Measurements from ENCODE around the gene STXBP2.

Gene STXBP2

DNA sequence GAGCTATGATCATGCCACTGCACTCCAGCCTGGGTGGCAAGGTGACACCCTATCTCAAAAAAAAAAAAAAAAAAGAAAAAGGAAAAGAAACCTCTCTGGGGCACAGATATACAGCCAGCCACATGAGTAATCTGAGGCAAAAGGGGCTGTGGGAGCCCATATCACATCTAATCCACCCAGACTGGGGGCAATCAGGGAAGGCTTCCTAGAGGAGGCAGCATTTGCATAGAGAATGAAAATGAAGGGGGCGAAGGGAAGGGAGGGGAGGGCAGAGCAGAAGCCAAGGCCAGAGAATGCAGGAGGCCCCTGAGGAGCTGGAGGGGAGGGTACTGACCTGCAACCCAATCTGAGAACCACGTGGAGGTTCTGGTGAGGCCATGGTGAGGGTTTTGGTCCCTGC lies 13.2 kb downstream of the STXBP2 start:
- no peak for DNase-seq (ENCODE audit: low read depth, low spot score)

DNA sequence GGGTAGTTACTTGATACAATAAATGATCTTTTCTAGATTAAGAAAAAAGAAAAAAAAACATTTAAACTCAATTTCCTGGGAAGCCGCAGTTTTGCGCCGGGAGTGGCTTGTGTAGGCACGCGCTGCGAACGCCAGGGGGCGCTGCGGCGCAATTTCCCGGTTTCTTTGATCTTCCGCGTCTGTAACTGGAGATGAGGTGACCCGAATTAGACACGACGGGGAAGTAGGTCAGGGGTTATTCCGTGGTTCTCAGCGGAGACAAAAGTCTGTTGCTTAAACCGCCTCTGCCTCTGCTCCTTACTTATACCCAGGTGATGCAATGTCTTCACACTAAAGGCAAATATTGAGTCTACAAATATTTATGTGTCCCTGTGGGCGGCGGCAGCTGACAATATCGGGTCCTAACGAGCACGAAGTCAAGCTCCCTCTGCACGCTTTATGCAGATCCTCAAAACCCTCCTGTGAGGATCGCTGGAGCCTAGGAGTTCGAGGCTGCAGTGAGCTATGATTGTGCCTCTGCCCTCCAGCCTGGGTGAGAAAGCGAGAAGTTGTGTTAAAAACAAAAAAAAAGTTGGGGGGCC lies 15.2 kb downstream of the STXBP2 start:
- DNase-seq (ENCODE audit: low read depth, low spot score) = peak; percentile 38

DNA sequence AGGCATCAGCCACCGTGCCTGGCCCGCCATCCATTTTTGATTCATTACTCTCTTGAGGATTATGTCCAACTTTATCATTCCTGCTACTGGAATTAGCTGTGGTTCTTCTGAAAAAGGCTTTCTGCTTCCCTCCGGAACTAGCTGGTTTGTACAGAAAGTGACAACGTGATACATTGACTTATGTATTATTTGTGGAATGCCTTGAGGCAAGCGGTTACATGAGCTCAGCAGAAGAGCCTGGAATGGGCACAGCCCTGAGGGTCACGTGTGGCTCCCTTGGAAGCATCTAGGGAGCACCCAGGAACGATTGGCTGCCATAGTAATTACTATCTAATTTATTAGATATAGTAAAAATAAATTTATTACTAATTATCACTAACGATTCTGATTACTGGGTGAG lies 17.5 kb downstream of the STXBP2 start:
- no peak for DNase-seq (ENCODE audit: low read depth, low spot score)

DNA sequence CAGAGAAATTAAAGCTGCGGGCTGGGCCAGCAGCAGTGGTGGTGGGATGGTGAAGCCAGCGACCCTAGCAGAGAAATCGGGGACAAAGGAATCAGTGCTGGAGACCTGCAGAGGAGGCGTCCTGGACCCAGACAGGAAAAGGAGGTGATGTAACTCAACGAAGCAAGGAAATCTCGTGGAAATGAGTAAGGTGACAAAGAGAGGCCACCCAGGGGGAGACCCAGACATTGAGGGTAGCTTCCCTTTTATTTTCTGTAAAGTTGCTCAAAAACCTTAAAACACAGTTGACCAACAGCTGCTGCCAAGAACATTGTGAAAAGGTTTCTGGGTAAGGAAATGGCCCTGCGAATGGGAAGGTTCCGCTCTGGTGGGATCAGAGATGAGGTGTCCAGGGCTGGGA lies 18.7 kb downstream of the STXBP2 start:
- no peak for DNase-seq (ENCODE audit: low read depth, low spot score)

DNA sequence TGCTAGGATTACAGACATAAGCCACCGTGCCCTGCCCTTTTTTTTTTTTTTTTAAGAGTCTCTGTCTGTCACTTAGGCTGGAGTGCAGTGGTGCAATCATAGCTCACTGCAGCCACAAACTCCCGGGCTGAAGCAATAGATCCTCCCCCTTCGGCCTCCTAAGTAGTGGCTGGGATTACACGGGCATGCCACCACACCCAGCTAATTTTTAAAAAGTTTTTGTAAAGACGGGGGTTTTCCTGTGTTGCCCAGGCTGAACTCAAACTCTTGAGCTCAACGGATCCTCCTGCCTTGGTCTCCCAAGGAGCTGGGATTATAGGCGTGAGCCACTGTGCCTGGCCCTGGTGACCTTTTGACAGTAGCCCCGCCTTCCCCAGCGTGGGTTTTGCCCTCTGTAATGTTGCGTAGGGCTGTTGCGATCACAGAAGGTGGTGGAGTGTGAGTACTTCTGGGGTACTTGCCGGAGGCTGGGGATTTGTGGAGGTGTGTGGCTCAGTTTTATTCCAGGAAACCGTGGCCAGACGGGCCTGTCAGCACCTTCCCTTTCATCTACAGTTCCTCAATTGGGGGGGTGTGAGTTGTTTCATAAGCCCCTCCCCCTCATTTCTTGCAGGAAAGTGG lies 20.3 kb downstream of the STXBP2 start:
- DNase-seq (ENCODE audit: low read depth, low spot score) = no peak

DNA sequence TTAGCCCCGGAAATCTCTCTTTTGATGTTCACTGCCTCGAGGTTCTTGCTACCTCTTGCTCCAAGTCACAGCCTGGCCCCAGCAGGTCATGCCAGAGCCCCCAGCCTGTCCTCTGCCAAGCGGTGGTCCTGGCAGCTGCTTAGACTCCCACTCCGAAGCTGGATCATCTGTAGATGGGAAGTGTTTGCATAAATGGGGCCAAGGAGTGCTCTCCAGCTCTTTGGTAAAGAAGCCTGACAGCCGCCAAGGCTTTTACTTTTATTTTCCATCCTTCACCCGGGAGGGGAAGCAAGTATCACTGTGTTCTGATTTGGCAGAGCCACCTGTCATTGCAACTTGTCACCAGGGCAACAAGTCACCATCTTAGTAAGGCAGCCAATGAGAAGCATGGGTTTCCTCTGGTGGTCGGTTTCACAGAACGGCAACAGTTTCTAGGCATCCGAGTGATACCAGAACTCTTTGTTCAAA lies 21.3 kb downstream of the STXBP2 start:
- no peak for DNase-seq (ENCODE audit: low read depth, low spot score)

DNA sequence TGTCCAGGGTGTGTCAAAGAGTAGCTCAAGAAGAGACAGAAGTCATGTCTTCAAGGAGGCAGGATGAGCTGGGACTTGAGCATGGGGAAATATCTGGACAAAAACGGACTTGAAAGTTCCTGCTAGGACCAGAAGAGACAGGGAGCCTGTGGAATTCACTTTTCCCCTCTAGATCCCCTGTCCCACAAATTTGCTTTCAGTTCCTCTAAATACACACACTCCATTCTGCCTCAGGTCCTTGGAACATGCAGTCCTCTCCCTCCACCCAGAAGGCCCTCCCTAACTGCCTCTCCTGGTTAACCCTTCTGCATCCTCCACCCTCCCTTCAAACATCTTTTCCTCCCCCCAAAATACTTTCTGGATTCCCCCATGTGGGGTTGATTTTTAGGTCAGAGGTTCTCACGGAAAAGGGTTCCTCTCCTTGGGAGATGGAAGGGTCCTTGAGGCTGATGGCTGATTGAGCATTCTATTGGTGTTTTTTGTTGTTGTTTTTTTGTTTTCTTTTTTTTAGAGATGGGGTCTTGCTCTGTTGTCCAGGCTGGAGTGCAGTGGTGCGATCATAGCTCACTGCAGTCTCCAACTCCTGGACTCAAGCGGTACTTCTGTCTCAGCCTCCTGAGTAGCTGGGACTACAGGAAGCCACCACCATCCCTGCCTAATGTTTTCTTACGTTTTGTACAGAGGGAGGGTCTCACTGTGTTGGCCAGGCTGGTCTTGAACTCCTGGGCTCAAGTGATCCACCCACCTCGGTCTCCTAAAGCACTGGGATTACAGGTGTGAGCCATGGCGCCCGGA lies 25.0 kb downstream of the STXBP2 start:
- DNase-seq (ENCODE audit: low read depth, low spot score) = no peak

DNA sequence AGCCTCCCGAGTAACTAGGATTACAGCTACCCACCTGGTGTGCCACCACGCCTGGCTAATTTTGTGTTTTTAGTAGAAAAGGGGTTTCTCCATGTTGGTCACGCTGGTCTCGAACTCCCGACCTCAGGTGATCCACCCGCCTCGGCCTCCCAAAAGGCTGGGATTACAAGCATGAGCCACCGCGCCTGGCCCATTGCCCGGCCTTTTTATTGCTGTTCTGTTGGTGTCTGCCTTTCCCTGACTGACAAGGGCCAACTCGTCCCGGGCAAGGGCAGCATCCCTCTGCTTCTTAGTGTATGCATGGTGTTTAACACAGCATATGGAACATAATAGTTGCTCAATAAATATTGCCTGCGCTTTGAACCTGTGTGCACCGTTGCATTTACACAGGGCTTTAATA lies 25.7 kb downstream of the STXBP2 start:
- DNase-seq (ENCODE audit: low read depth, low spot score) = no peak

DNA sequence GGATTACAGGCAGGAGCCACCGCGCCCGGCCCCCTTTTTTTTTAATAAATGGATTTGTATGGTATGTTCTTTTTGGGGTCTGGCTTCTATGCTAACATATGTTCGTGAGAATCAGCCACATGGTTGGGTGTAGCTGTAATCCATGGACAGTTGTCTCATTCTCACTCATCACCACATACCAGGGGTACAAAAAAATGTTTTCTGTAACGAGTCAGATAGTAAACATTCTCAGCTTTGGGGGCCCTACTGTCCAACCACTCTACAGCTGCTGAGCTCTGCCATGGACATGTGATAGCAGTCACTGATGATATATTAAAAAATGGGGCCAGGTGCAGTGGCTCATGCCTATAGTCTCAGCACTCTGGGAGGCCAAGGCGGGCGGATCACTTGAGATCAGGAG lies 26.8 kb downstream of the STXBP2 start:
- DNase-seq (ENCODE audit: low read depth, low spot score) = no peak

DNA sequence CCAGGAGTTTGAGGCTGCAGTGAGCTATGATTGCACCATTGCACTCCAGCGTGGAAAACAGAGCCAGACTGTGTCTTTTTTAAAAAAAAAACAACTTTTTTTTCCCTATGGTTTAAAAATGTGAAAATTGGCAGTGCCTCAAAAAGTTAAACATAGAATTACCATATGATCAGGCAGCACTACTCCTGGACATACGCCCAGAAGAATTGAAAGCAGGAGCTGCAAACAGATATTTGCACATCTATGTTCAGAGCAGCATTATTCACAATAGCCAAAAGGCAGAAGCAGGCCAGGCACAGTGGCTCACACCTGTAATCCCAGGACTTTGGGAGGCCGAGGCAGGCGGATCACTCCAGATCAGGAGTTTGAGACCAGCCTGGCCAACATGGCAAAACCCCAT lies 28.2 kb downstream of the STXBP2 start:
- DNase-seq (ENCODE audit: low read depth, low spot score) = no peak

DNA sequence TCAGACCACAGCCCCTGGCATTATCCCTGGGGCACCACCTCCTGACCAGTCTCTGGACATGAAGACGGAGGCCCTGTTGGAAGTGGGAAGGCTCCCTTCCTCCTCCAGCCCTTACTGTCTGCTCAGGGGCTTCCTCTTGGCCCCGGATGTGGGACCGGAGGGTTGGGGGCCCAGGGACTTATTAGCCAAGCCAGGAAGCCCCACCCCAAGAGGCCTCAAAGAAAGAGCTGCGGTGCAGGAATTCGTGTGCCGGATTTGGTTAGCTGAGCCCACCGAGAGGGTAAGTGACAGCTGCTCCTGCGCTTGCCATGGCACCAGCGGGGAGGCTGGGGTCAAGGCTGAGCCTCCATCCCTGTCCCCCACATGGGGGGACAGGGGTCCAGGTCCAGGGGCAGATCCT lies 31.9 kb downstream of the STXBP2 start, which contains the start of gene RETN:
Gene RETN (plus strand): TSS at position 208 of the 400 bp plus-strand sequence. CDS start 278 bp downstream, outside the sequence.
- DNase-seq (ENCODE audit: low read depth, low spot score) = no peak

DNA sequence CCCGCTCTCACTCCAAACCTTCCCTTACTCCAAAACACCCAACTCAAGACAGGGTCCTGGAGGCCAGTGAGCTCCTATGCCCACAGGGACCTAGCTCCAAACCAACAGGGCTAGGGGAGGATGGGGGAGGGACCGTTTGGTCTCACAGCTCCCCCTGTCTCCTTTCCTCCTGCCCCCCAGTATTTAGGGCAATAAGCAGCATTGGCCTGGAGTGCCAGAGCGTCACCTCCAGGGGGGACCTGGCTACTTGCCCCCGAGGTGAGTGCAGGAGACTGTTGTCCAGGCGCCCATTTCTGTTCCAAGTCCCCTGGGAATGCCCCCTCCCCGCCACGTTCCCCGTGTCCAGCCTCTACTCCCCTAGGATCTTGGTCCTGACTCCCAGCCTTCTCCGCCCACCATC lies 32.7 kb downstream of the STXBP2 start:
- no peak for DNase-seq (ENCODE audit: low read depth, low spot score)

DNA sequence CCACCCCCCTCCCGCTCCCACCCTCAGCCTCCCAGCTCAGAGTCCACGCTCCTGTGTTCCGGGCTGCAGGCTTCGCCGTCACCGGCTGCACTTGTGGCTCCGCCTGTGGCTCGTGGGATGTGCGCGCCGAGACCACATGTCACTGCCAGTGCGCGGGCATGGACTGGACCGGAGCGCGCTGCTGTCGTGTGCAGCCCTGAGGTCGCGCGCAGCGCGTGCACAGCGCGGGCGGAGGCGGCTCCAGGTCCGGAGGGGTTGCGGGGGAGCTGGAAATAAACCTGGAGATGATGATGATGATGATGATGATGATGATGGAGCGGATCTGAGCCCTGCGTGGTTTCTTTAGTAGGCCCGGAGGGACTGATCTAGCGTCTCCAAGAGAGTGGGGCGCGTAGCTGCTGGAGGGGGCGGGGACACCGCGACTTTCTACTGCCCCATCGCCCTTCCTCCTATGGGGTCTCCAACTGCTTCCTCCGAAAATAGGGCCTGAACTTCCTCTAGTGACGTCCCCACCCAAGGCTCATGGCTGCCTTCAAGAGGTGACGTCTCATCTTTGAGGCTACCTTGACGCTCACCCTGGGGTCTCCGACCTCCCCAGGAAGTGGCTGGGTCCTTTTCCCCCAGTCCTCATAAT lies 33.4 kb downstream of the STXBP2 start:
- DNase-seq (ENCODE audit: low read depth, low spot score) = no peak

DNA sequence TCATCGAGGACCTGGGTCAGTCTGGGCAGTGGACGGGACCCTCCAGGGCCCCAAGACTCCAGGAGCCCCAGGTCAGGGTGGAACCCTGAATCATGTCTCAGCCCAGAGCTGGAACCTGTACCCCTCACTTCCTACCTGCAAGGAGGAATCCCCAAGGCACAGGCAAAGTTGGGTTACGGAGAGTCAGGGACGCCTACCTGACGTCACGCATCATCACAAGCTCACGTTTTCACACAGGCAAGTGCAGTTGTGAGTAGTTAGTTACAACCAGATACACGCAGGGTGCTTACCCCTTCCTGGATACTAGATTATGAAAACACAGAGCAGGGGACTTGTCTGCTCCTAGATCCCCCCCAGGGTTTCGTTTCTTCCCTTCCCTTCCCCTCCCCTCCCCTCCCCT lies 33.9 kb downstream of the STXBP2 start:
- no peak for DNase-seq (ENCODE audit: low read depth, low spot score)

DNA sequence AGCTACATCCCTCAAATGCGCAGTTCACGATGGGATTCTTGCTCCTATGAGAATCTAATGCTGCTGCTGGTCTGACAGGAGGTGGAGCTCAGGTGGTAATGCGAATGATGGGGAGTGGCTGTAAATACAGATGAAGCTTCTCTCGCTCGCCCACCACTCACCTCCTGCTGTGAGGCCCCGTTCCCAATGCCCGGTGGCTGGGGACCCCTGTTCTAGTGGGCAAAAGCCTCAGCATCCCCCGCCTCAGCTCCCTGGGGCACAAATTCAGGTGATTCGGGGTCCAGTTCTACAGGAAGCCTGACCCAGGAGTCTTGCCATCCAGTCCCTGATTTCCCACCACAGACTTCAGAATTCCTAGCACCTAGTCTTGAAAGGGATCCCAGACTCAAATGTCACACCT lies 35.6 kb downstream of the STXBP2 start:
- DNase-seq (ENCODE audit: low read depth, low spot score) = no peak

DNA sequence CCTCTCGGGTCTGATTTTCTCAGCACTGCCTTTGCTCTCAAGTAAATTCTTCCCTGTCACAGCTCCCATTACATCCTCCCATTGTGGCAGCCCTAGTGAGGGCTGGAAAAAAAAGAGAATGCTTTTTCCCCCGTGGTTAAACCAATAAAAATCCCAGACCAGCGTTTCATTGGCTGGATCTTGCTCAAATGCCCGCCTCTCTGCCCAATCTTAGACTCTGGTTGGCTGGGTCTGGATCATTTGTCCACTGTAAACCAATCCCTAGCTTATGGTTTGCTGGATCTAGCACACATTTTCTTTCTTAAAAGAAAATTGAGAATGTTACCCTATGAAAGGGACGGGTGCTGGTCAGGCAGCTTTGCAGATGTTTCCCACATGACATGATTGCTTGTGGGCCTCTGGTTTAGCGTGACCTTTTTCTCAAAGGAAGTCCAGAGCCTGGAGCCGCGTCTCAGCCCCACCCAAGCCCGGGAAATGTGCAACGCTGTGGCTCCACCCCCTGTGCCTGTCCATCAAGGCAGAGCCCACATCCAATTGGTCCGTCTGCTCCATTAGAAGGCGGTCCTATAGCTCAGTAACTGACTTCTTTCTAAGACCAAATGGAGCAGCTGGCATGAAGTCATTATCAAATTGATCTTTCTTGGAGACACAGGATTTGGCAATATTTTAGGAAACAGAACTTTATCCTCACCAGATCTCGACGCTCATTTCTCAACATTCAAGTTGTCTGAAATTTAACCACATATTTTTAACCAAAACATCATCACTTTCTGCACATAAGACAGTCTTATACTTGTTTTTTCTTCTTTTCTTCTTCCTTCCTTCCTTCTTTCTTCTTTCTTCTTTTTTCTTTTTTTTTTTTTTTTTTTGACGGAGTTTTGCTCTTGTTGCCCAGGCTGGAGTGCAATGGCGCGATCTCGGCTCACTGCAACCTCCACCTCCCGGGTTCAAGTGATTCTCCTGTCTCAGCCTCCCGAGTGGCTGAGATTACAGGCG lies 37.4 kb downstream of the STXBP2 start:
- DNase-seq (ENCODE audit: low read depth, low spot score) = no peak

DNA sequence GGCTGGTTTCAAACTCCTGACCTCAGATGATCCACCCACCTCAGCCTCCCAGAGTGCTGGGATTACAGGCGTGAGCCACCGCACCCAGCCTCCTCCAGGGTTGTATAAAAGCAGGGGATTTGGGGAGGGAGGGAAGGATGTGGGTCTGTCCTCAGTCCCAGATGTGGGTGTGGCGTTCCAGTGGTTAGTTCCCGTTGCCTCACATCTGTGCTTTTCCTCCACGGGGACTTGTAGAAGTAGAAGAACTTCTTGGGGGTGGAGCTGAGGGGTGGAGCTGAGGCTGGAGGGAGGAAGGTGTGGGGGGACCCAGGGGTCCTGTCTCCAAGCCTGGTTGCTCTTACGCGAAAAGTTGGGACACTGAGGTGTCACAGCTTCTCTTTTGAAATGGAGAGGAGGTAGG lies 39.5 kb downstream of the STXBP2 start:
- DNase-seq (ENCODE audit: low read depth, low spot score) = no peak

DNA sequence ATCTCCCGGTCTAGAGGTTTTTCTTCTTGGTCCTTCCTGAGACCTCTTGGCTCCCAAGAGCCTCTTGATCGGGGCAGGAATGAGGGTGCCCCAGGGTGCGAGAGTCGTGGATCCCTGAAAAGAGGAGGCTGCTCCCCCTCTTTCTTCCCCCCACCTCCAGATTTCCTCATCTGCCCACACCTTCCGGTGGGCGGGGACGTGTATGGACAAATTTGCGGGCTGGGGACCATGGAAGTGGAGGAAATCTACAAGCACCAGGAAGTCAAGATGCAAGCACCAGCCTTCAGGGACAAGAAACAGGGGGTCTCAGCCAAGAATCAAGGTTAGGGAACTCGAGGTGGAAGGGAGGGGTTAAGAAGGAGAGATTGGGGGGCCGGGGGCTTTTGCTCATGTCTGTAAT lies 39.9 kb downstream of the STXBP2 start, which contains the start of gene MCEMP1:
Gene MCEMP1 (plus strand): TSS at position 237 of the 400 bp plus-strand sequence. CDS start 31 bp downstream, at position 268.
- DNase-seq (ENCODE audit: low read depth, low spot score) = no peak

DNA sequence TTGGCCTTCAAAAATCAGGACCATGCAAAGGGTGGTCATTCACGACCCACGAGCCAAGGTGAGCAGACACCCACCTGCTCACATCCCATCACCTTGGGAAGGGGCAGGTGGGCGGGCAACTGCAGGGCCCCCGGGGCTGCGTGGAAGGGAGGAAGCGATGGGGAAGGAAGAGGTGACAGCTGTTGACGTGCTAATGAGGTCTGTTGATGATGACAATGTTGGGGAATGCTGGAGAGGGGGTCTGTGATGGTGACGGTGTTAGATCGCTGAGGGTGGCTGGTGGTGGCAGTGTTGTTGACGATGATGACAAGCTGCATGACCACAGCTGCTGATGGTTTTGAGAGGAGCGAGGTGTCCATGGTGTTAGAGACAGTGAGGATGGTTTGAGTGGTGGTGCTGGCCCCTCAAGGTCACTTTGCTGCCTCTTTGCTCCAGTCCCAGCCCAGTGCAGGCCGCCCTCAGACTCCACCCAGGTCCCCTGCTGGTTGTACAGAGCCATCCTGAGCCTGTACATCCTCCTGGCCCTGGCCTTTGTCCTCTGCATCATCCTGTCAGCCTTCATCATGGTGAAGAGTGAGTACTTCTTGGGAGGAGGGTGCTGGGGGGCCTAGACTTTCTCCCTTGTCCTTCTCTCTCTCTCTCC lies 40.9 kb downstream of the STXBP2 start:
- DNase-seq (ENCODE audit: low read depth, low spot score) = no peak

DNA sequence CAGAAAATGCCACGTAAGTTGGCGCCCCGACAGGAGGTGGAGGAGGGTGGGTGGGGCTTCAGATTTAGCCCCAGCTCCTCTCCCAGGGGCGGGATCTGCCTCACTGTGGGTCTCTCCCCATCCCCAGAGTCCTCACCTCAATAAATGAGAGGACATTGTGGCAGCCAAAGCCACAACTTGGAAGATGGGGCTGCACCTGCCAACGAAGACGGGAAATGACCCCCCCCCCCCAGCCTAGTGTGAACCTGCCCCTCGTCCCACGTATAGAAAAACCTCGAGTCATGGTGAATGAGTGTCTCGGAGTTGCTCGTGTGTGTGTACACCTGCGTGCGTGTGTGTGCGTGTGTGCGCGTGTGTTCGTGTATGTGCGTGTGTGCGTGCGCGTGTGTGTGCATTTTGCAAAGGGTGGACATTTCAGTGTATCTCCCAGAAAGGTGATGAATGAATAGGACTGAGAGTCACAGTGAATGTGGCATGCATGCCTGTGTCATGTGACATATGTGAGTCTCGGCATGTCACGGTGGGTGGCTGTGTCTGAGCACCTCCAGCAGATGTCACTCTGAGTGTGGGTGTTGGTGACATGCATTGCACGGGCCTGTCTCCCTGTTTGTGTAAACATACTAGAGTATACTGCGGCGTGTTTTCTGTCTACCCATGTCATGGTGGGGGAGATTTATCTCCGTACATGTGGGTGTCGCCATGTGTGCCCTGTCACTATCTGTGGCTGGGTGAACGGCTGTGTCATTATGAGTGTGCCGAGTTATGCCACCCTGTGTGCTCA lies 42.3 kb downstream of the STXBP2 start:
- DNase-seq (ENCODE audit: low read depth, low spot score) = no peak
